ENCODE measurements around the gene FBF1.
"Not testable (repeated sequence)": the region's sequence is repeated elsewhere in the genome, so short reads cannot be mapped to it uniquely, and the experiment has no call there.

FBF1 gene

GRCh38 chr17:75888484-75888883, 52.4 kb downstream of the FBF1 start:
- H2AFZ ChIP-seq (ENCODE audit: low read length): no peak overlapping the region
- no peak for TF ChIP-seq CTCF (conservative IDR thresholded peaks at IDR 0.05; ENCODE audit: low read length)
- no peak for TF ChIP-seq EZH2phosphoT487 (IDR thresholded peaks at IDR 0.05; ENCODE audit: borderline replicate concordance)
- no peak overlapping the region for H3K4me3 ChIP-seq (ENCODE audit: low read length, poor library complexity, severe bottlenecking)
- H3F3A ChIP-seq (ENCODE audit: low read depth): no peaks in the 10 kb centered on the region
- H3K9me3 ChIP-seq (ENCODE audit: insufficient read depth, low read depth, low read length): no peaks in the 10 kb centered on the region
- peaks cover under 1% of the 10 kb centered on the region for H3K4me1 ChIP-seq (ENCODE audit: insufficient read depth, low read length, poor library complexity, severe bottlenecking)
- H3K79me2 ChIP-seq (ENCODE audit: insufficient read depth, low read length): peaks cover 5% of the 10 kb centered on the region; the same call in 1 of the 2 replicates
- H4K20me1 ChIP-seq (ENCODE audit: insufficient read depth, low read length, poor library complexity, severe bottlenecking): no peaks in the 10 kb centered on the region
- no peaks in the 10 kb centered on the region for H3K27me3 ChIP-seq (ENCODE audit: insufficient read depth, low read length, poor library complexity, severe bottlenecking)
- H3K36me3 ChIP-seq (ENCODE audit: insufficient read depth, low read length): no peaks in the 10 kb centered on the region
- H3K9me2 ChIP-seq (replicated peaks; ENCODE audit: low read depth, low read length): no peaks in the 10 kb centered on the region
- H3K4me2 ChIP-seq (ENCODE audit: low read depth, low read length, poor library complexity, severe bottlenecking): no peak overlapping the region
- no peak overlapping the region for H3K9ac ChIP-seq (ENCODE audit: low read depth, low read length, poor library complexity, severe bottlenecking)

- H2AFZ ChIP-seq (ENCODE audit: low read length); H3F3A ChIP-seq (ENCODE audit: low read depth); H3K4me1 ChIP-seq (ENCODE audit: insufficient read depth, low read length, poor library complexity, severe bottlenecking); H3K9me2 ChIP-seq (replicated peaks; ENCODE audit: low read depth, low read length); H3K4me2 ChIP-seq (ENCODE audit: low read depth, low read length, poor library complexity, severe bottlenecking); H3K4me3 ChIP-seq (ENCODE audit: low read length, poor library complexity, severe bottlenecking); H3K79me2 ChIP-seq (ENCODE audit: insufficient read depth, low read length); H3K9me3 ChIP-seq (ENCODE audit: insufficient read depth, low read depth, low read length); H3K9ac ChIP-seq (ENCODE audit: low read depth, low read length, poor library complexity, severe bottlenecking); H4K20me1 ChIP-seq (ENCODE audit: insufficient read depth, low read length, poor library complexity, severe bottlenecking); H3K27me3 ChIP-seq (ENCODE audit: insufficient read depth, low read length, poor library complexity, severe bottlenecking); H3K36me3 ChIP-seq (ENCODE audit: insufficient read depth, low read length): not testable (repeated sequence)
Observed at GRCh38 chr17:75885860-75886259, 55.0 kb downstream of the FBF1 start.

GRCh38 chr17:75885431-75885830, 55.4 kb downstream of the FBF1 start:
- no peak overlapping the region for H3K9ac ChIP-seq (ENCODE audit: low read depth, low read length, poor library complexity, severe bottlenecking)
- TF ChIP-seq CTCF (conservative IDR thresholded peaks at IDR 0.05; ENCODE audit: low read length) (no peak), EZH2phosphoT487 (IDR thresholded peaks at IDR 0.05; ENCODE audit: borderline replicate concordance) (no peak)
- no peaks in the 10 kb centered on the region for H3K79me2 ChIP-seq (ENCODE audit: insufficient read depth, low read length)
- no peaks in the 10 kb centered on the region for H3K9me2 ChIP-seq (replicated peaks; ENCODE audit: low read depth, low read length)
- H3K4me3 ChIP-seq (ENCODE audit: low read length, poor library complexity, severe bottlenecking): no peak overlapping the region
- H3F3A ChIP-seq (ENCODE audit: low read depth): no peaks in the 10 kb centered on the region
- no peak overlapping the region for H3K4me2 ChIP-seq (ENCODE audit: low read depth, low read length, poor library complexity, severe bottlenecking)
- peaks cover 3% of the 10 kb centered on the region for H3K4me1 ChIP-seq (ENCODE audit: insufficient read depth, low read length, poor library complexity, severe bottlenecking)
- H3K27me3 ChIP-seq (ENCODE audit: insufficient read depth, low read length, poor library complexity, severe bottlenecking): no peaks in the 10 kb centered on the region
- H3K9me3 ChIP-seq (ENCODE audit: insufficient read depth, low read depth, low read length): no peaks in the 10 kb centered on the region
- H3K36me3 ChIP-seq (ENCODE audit: insufficient read depth, low read length): no peaks in the 10 kb centered on the region
- H4K20me1 ChIP-seq (ENCODE audit: insufficient read depth, low read length, poor library complexity, severe bottlenecking): no peaks in the 10 kb centered on the region
- H2AFZ ChIP-seq (ENCODE audit: low read length): no peak overlapping the region

GRCh38 chr17:75881678-75882454, 59.0 kb downstream of the FBF1 start:
- Histone ChIP-seq H3K9ac (ENCODE audit: low read depth, low read length, poor library complexity, severe bottlenecking) (no peak overlapping the region), H3K27me3 (ENCODE audit: insufficient read depth, low read length, poor library complexity, severe bottlenecking) (no peaks in the 10 kb centered on the region), H3K9me2 (replicated peaks; ENCODE audit: low read depth, low read length) (no peaks in the 10 kb centered on the region), H3K4me2 (ENCODE audit: low read depth, low read length, poor library complexity, severe bottlenecking) (no peak overlapping the region), H3F3A (ENCODE audit: low read depth) (no peaks in the 10 kb centered on the region), H3K79me2 (ENCODE audit: insufficient read depth, low read length) (0 out of 2 replicates have a peak, but pooled peaks cover under 1% of the 10 kb centered on the region), H4K20me1 (ENCODE audit: insufficient read depth, low read length, poor library complexity, severe bottlenecking) (no peaks in the 10 kb centered on the region), H3K4me3 (ENCODE audit: low read length, poor library complexity, severe bottlenecking) (no peak overlapping the region), H3K9me3 (ENCODE audit: insufficient read depth, low read depth, low read length) (no peaks in the 10 kb centered on the region), H3K4me1 (ENCODE audit: insufficient read depth, low read length, poor library complexity, severe bottlenecking) (peaks cover 6% of the 10 kb centered on the region), H2AFZ (ENCODE audit: low read length) (no peak overlapping the region), H3K36me3 (ENCODE audit: insufficient read depth, low read length) (no peaks in the 10 kb centered on the region)
- TF ChIP-seq EZH2phosphoT487 (IDR thresholded peaks at IDR 0.05; ENCODE audit: borderline replicate concordance): no peak
